ENCODE measurements around the gene KIRREL2.

KIRREL2 gene

GRCh38 chr19:35845215-35846037 lies 11.3 kb upstream of the KIRREL2 start:
- no peak for DNase-seq

GRCh38 chr19:35846038-35846668 lies 10.6 kb upstream of the KIRREL2 start:
- DNase-seq = no peak

- no peak for DNase-seq
Observed at GRCh38 chr19:35847911-35848310, 8.8 kb upstream of the KIRREL2 start.

- no peak for DNase-seq
Observed at GRCh38 chr19:35848486-35848885, 8.2 kb upstream of the KIRREL2 start.

DNA sequence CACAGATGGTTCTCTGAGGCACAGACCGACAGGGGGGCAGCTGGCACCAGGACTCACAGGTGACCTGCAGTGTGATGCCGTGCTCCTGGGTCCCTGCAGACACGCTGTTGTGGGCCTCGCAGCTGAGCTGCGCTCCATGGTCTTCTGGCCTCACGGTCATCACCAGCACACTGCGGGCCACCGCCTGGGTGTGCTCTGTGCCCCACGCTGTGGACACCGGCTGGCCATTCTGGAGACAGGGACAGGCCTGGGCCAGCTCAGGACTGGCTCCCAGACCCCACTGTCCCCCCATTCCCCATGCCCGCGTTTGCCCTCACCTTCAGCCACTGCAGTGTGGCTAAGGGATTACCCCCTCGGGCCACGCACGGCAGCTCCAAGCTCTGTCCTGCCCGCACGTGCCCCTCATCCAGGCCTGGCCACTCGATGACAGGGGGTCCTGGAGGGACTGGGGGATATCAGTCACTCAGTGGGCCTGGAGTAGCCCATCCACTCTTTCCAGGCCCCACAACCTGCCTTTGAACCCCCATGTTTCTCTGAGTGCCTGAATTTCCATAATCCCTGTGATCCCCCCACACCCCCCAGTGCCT lies 7.7 kb upstream of the KIRREL2 start:
- no peak for DNase-seq

- DNase-seq = no peak
Observed at GRCh38 chr19:35851213-35852028, 5.3 kb upstream of the KIRREL2 start.

- no peak for DNase-seq
Observed at GRCh38 chr19:35852029-35852780, 4.5 kb upstream of the KIRREL2 start, which contains the start of gene NPHS1. Gene NPHS1, minus strand, starts transcription at chr19:35852504. Its CDS starts 667 bp downstream, at chr19:35851837.

DNA sequence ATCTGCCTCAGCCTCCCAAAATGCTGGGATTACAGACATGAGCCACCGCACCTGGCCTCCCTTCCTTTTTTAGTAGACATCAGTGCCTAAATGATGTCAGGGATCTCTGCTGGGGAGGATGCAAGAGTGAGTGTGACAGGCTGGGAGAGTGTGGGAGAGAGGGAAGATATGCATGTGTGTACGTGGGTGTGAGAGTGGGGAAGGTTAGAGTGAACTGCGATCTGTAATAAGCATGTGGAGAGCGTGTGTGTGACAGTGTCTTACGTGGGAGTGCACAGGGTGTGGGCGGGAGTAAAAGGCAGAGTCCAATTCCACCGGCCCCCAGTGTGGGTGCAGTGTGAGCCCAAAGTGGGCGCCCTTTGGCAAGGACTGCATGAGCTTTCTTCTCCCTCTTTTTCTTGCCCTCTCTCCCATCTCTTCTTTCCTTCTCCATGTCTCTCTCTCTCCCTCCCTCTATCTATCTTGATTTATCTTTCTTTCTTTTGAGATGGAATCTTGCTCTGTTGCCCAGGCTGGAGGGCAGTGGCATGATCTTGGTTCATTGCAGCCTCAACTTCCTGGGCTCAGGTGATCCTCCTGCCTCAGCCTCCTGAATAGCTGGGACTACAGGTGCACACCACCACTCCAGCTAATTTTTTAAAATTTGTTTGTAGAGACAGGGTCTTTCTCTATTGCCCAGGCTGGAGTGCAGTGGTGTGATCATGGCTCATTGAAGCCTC lies 3.5 kb upstream of the KIRREL2 start:
- DNase-seq = no peak

- no peak for DNase-seq
Observed at GRCh38 chr19:35858311-35858710, 1.6 kb downstream of the KIRREL2 start.

- no peak for DNase-seq
Observed at GRCh38 chr19:35859414-35859813, 2.7 kb downstream of the KIRREL2 start.

DNA sequence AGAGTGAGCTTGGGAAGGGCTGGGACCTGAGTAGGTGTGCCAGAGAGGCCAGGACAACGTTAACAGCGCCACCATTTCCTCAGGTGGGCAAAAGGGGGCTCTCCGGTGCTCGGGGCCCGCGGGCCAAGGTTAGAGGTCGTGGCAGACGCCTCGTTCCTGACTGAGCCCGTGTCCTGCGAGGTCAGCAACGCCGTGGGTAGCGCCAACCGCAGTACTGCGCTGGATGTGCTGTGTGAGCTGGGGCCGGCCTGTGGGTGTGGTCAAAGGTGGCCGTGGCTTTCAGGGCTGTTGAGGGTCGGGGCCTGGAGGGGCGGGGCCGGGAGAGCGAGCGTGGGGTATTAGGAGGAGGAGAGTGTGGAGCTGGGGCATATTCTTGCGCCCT lies 3.7 kb downstream of the KIRREL2 start:
- no peak for DNase-seq

- DNase-seq = no peak
Observed at GRCh38 chr19:35860818-35861639, 4.3 kb downstream of the KIRREL2 start.

DNA sequence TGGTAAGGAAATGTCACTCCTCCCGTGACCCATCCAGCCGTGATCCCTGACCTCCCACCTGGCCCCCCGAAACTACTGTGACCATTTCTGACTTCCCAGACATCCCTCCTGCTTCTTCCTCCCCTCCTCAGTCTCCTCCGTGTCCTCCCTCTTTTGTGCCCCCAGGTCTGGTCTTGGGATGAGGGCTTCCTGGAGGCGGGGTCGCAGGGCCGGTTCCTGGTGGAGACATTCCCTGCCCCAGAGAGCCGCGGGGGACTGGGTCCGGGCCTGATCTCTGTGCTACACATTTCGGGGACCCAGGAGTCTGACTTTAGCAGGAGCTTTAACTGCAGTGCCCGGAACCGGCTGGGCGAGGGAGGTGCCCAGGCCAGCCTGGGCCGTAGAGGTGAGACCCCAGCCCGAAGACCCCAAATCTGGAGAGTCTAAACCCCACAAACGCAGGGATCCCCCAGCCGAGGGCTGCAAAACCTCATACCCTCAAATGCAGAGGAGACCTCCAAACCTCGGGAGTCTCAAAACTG lies 5.0 kb downstream of the KIRREL2 start:
- no peak for DNase-seq

- no peak for DNase-seq
Observed at GRCh38 chr19:35862528-35862927, 5.8 kb downstream of the KIRREL2 start.

DNA sequence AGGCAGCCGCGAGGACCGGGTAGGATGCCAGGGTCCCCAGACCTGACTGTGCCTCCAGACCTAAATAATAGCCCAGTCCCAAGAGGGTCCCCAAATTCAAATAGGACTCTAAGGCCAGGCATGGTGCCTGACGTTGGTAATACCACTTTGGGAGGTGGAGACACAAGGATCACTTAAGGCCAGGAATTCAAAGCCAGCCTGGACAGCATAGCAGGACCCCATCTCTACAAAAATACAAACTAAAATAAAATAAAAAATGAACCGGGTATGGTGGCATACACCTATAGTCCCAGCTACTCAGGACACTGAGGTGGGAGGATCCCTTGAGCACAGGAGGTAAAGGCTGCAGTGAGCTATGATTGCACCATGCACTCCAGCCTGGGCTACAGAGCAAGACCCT lies 6.3 kb downstream of the KIRREL2 start:
- DNase-seq = no peak

GRCh38 chr19:35868172-35868822 lies 11.6 kb downstream of the KIRREL2 start, which contains the start of gene APLP1:
Gene APLP1, plus strand, starts transcription at chr19:35868574. Its CDS starts 63 bp downstream, at chr19:35868637.
- peak; percentile 49 for DNase-seq

DNA sequence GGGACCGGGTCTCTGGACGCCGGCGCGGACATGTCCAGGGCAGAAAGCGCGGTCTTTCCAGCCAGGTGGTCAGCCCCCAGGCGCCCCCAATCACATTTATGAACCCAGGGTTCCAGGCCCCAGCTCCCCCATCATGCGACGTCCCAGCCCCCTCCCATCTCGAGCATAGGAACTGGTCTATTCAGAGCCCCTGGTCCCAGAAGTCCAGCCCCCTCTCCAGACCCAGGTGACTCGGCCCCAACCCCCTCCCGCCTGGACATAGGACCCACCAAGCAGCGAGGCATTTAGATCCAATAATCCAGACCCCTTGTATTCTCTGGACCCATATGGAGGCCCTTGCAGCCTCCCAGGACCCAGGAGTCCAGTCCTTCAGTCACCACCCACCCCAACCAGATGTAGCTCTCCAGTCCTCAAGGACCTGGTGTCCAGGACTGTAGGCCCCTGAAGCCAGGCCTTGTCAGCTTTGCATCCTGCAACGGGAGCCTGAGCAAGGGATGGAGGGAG lies 12.2 kb downstream of the KIRREL2 start:
- DNase-seq = no peak

DNA sequence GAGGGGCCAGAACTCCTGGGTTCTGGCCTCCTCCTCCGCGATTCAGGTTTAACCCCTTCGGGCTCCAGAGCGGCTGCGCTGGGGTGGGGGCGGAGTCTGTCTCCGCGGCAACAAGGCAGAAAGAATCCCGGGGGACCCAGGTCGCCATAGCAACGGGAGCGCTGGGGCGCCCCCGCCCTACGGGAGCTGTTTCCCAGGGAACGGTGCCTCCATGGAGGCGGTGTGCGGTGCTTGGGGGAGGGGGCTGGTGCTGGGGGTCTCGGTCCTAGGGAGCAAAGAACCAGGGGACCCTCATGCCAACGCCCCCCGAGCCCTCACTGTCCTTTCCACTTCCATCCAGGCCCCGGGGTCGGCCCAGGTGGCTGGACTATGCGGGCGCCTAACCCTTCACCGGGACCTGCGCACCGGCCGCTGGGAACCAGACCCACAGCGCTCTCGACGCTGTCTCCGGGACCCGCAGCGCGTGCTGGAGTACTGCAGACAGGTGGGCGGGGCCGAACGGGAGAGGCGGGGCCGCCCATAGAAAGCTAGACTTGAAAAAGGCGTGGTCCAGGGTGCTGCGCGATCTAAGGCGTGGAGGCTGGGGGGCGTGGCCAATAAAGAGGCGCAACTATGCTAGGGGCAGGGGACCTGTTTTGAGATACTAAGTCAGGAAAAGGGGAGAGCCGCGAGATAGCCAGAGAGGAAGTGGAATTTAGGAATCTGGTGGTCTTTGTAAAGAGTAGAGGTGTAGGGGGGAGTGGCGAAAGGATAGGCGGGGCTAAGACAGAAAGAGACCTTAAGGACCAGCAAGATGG lies 12.8 kb downstream of the KIRREL2 start:
- peak; percentile 65 for DNase-seq

Data from NCI-H2107 (cell line).